Astrocyte (in vitro differentiated cells and primary cell): ENCODE data around the gene ING2. TPM values are rescaled to one million over a fixed set of nuclear protein-coding genes. Genes with fewer than 3 reads are reported as not detected.
"Not testable (repeated sequence)": the region's sequence is repeated elsewhere in the genome, so short reads cannot be mapped to it uniquely, and the experiment has no call there.

Experiments used
- DNase-seq: peaks from one replicate; pipeline ENCODE4 v3.0.0-alpha.2; 2010; ENCODE audit warnings: low read depth
- FAIRE-seq: peaks from 2 replicates; lab custom pipeline; 2011; peaks lifted over from hg19 to GRCh38; lab: Jason Lieb, UNC
- H2AFZ ChIP-seq: 2 replicates; pipeline ENCODE4 v1.6.0; 2012; ENCODE audit warnings: low read depth, low read length, inconsistent platforms
- H3K27ac ChIP-seq: 2 replicates; pipeline ENCODE4 v1.5.1; 2011; ENCODE audit warnings: low read depth, low read length, inconsistent platforms
- H3K27me3 ChIP-seq: 2 replicates; pipeline ENCODE4 v1.6.0; 2011; ENCODE audit warnings: low read length, inconsistent platforms; ENCODE audit not compliant: insufficient read depth
- H3K36me3 ChIP-seq: 2 replicates; pipeline ENCODE4 v1.5.1; 2011; ENCODE audit warnings: low read length, inconsistent platforms; ENCODE audit not compliant: insufficient read depth
- H3K4me1 ChIP-seq: 2 replicates; pipeline ENCODE4 v1.5.1; 2011; ENCODE audit warnings: low read length, inconsistent platforms; ENCODE audit not compliant: insufficient read depth
- H3K4me2 ChIP-seq: 2 replicates; pipeline ENCODE4 v1.6.0; 2012; ENCODE audit warnings: low read length, inconsistent platforms
- H3K4me3 ChIP-seq: 2 replicates; pipeline ENCODE4 v1.5.1; 2011; ENCODE audit warnings: low read depth, mild to moderate bottlenecking, low read length, inconsistent platforms; ENCODE audit not compliant: insufficient read depth
- H3K79me2 ChIP-seq: 2 replicates; pipeline ENCODE4 v1.6.0; 2012; ENCODE audit warnings: mild to moderate bottlenecking, low read length, inconsistent platforms; ENCODE audit not compliant: insufficient read depth
- H3K9ac ChIP-seq: 2 replicates; pipeline ENCODE4 v1.6.0; 2012; ENCODE audit warnings: mild to moderate bottlenecking, low read length, inconsistent platforms
- H3K9me3 ChIP-seq: 2 replicates; pipeline ENCODE4 v1.5.1; 2012; ENCODE audit warnings: low read depth, mild to moderate bottlenecking, low read length, inconsistent platforms; ENCODE audit not compliant: insufficient read depth
- H4K20me1 ChIP-seq: 2 replicates; pipeline ENCODE4 v1.6.0; 2012; ENCODE audit warnings: low read length, inconsistent platforms; ENCODE audit not compliant: insufficient read depth
- H3K27ac Mint-ChIP-seq: one replicate; pipeline ENCODE4 v1.8.0; 2021; ENCODE audit warnings: mild to moderate bottlenecking, mixed read lengths; ENCODE audit not compliant: unreplicated experiment
- H3K27me3 Mint-ChIP-seq: one replicate; pipeline ENCODE4 v1.8.0; 2021; ENCODE audit warnings: low read depth, mixed read lengths; ENCODE audit not compliant: unreplicated experiment
- H3K36me3 Mint-ChIP-seq: one replicate; pipeline ENCODE4 v1.8.0; 2021; ENCODE audit warnings: low read depth, mixed read lengths; ENCODE audit not compliant: unreplicated experiment
- H3K4me1 Mint-ChIP-seq: one replicate; pipeline ENCODE4 v1.8.0; 2021; ENCODE audit warnings: low read depth, mixed read lengths; ENCODE audit not compliant: unreplicated experiment
- H3K4me3 Mint-ChIP-seq: one replicate; pipeline ENCODE4 v1.8.0; 2021; ENCODE audit warnings: mild to moderate bottlenecking, moderate library complexity, mixed read lengths; ENCODE audit not compliant: unreplicated experiment
- H3K9me3 Mint-ChIP-seq: one replicate; pipeline ENCODE4 v1.8.0; 2021; ENCODE audit warnings: mild to moderate bottlenecking, mixed read lengths; ENCODE audit not compliant: unreplicated experiment
- CTCF ChIP-seq: IDR thresholded peaks from 2 replicates; pipeline ENCODE4 v1.5.1; 2011; ENCODE audit warnings: low read depth, mild to moderate bottlenecking, inconsistent platforms, low read length, moderate library complexity; ENCODE audit not compliant: insufficient read depth
- EZH2 ChIP-seq: IDR thresholded peaks from 2 replicates; pipeline ENCODE4 v1.6.1; 2012; ENCODE audit warnings: mild to moderate bottlenecking, low read length, inconsistent platforms; ENCODE audit not compliant: insufficient read depth
- total RNA-seq: library from RNA; stranded (reverse); gene quantifications from 2 replicates; pipeline ENCODE4 v1.2.1, GENCODE V29; 2021

Gene ING2
- total RNA-seq, 1 donor from 2014 or later: 10.3 TPM

- TF ChIP-seq CTCF (no peak), EZH2 (no peak)
- Mint-ChIP-seq H3K4me1 (peaks cover 7% of the 10 kb centered on the region), H3K9me3 (peaks cover under 1% of the 10 kb centered on the region), H3K27ac (no peak overlapping the region), H3K36me3 (peaks cover 7% of the 10 kb centered on the region), H3K4me3 (no peak overlapping the region), H3K27me3 (no peaks in the 10 kb centered on the region)
- Histone ChIP-seq H3K27ac (no peak overlapping the region), H3K79me2 (no peaks in the 10 kb centered on the region), H3K4me1 (peaks cover 8% of the 10 kb centered on the region), H3K4me3 (no peak overlapping the region), H3K36me3 (no peaks in the 10 kb centered on the region), H4K20me1 (no peaks in the 10 kb centered on the region), H2AFZ (no peak overlapping the region), H3K9ac (no peak overlapping the region), H3K4me2 (no peak overlapping the region), H3K9me3 (no peaks in the 10 kb centered on the region), H3K27me3 (no peaks in the 10 kb centered on the region)
- FAIRE-seq (no peak), DNase-seq (no peak)
These were observed 46.9 kb upstream of the ING2 start for GRCh38 chr4:183458005-183458404.

- H3K4me1 ChIP-seq: not testable (repeated sequence)
These were observed 40.8 kb upstream of the ING2 start for GRCh38 chr4:183463903-183464619.

GRCh38 chr4:183465879-183466278, 39.0 kb upstream of the ING2 start:
- H3K27me3 Mint-ChIP-seq, H3K4me1 Mint-ChIP-seq, DNase-seq, H4K20me1 ChIP-seq, H3K27ac Mint-ChIP-seq, H3K9ac ChIP-seq, H3K27ac ChIP-seq, H3K4me3 Mint-ChIP-seq, H3K79me2 ChIP-seq, H3K4me1 ChIP-seq, H3K36me3 Mint-ChIP-seq, H3K4me3 ChIP-seq, H3K9me3 ChIP-seq, FAIRE-seq, H2AFZ ChIP-seq, H3K27me3 ChIP-seq, H3K36me3 ChIP-seq: not testable (repeated sequence)
- peak overlapping the region; percentile 41 for H3K4me2 ChIP-seq
- peaks cover 11% of the 10 kb centered on the region for H3K9me3 Mint-ChIP-seq

More at GRCh38 chr4:183463903-183464619, 40.8 kb upstream of the ING2 start:
- not testable (repeated sequence) for H3K27me3 ChIP-seq, H3K36me3 ChIP-seq, H3K4me2 ChIP-seq, H3K9me3 ChIP-seq, H3K27me3 Mint-ChIP-seq, FAIRE-seq, H3K79me2 ChIP-seq, DNase-seq, H3K36me3 Mint-ChIP-seq, H3K9ac ChIP-seq, H4K20me1 ChIP-seq, H3K27ac ChIP-seq, H2AFZ ChIP-seq, H3K4me1 Mint-ChIP-seq, H3K4me3 Mint-ChIP-seq, H3K27ac Mint-ChIP-seq, H3K4me3 ChIP-seq
- peaks cover 11% of the 10 kb centered on the region for H3K9me3 Mint-ChIP-seq
